NCI-H1048 (cell line): ENCODE measurements around the gene SERTAD3.
"Not testable (repeated sequence)": the region's sequence is repeated elsewhere in the genome, so short reads cannot be mapped to it uniquely, and the experiment has no call there.

Source experiments
- DNase-seq: peaks from one replicate; lab custom pipeline; 2025; lab: John Stamatoyannopoulos, UW

SERTAD3 gene

GRCh38 chr19:40408598-40408925 lies 35.6 kb downstream of the SERTAD3 start:
- DNase-seq = not testable (repeated sequence)

- DNase-seq = no peak
These were observed 36.2 kb downstream of the SERTAD3 start for GRCh38 chr19:40407714-40408597.

- DNase-seq = peak; percentile 67
These were observed 40.7 kb downstream of the SERTAD3 start for GRCh38 chr19:40403262-40403984.

- DNase-seq = no peak
These were observed 43.6 kb downstream of the SERTAD3 start for GRCh38 chr19:40400559-40400958.

- DNase-seq = peak; percentile 54
These were observed 45.6 kb downstream of the SERTAD3 start for GRCh38 chr19:40398417-40399131.

- DNase-seq = no peak
These were observed 46.6 kb downstream of the SERTAD3 start for GRCh38 chr19:40397568-40397906.

- no peak for DNase-seq
These were observed 47.1 kb downstream of the SERTAD3 start for GRCh38 chr19:40396886-40397567.

GRCh38 chr19:40395956-40396355 lies 48.2 kb downstream of the SERTAD3 start:
- DNase-seq = no peak

GRCh38 chr19:40394816-40395210 lies 49.3 kb downstream of the SERTAD3 start:
- DNase-seq = no peak

- no peak for DNase-seq
These were observed 50.0 kb downstream of the SERTAD3 start for GRCh38 chr19:40393894-40394815.

GRCh38 chr19:40392894-40393517 lies 51.1 kb downstream of the SERTAD3 start:
- no peak for DNase-seq

GRCh38 chr19:40392123-40392522 lies 52.0 kb downstream of the SERTAD3 start:
- no peak for DNase-seq
